Hematopoietic multipotent progenitor cell treated with erythropoietin and hydrocortisone succinate and interleukin-3 and kit ligand, for 17 days (in vitro differentiated cells): Measurements from ENCODE around the gene RABIF.
"Not testable (repeated sequence)": the region's sequence is repeated elsewhere in the genome, so short reads cannot be mapped to it uniquely, and the experiment has no call there.

ENCODE experiments used
- DNase-seq: peaks from one replicate; pipeline ENCODE4 v3.0.0-alpha.2; 2015; ENCODE audit warnings: low spot score

Gene RABIF

GRCh38 chr1:202888531-202889360 is at the start of gene RABIF:
RABIF (minus strand) TSS chr1:202889149; CDS start chr1:202889098, 51 bp downstream.
- peak; percentile 97 for DNase-seq

- DNase-seq: no peak
Observed at GRCh38 chr1:202938287-202938925, 49.5 kb upstream of the RABIF start.

GRCh38 chr1:202936409-202936808 is 47.5 kb upstream of the RABIF start:
- not testable (repeated sequence) for DNase-seq

GRCh38 chr1:202935844-202936243 is 46.9 kb upstream of the RABIF start:
- DNase-seq: no peak

GRCh38 chr1:202934755-202935154 is 45.8 kb upstream of the RABIF start:
- DNase-seq: no peak

- DNase-seq: no peak
Observed at GRCh38 chr1:202932476-202932875, 43.5 kb upstream of the RABIF start.

- DNase-seq: peak; percentile 98
Observed at GRCh38 chr1:202926581-202927491, 37.9 kb upstream of the RABIF start, which contains the start of gene KLHL12. KLHL12 (minus strand) TSS chr1:202927234; CDS start chr1:202925162, 2,072 bp downstream.

- no peak for DNase-seq
Observed at GRCh38 chr1:202923533-202923932, 34.6 kb upstream of the RABIF start.

- no peak for DNase-seq
Observed at GRCh38 chr1:202919615-202920014, 30.7 kb upstream of the RABIF start.

GRCh38 chr1:202915146-202915545 is 26.2 kb upstream of the RABIF start:
- no peak for DNase-seq

GRCh38 chr1:202912476-202912875 is 23.5 kb upstream of the RABIF start:
- not testable (repeated sequence) for DNase-seq

- no peak for DNase-seq
Observed at GRCh38 chr1:202909494-202909893, 20.5 kb upstream of the RABIF start.

- DNase-seq: no peak
Observed at GRCh38 chr1:202908998-202909397, 20.0 kb upstream of the RABIF start.

GRCh38 chr1:202905331-202905730 is 16.4 kb upstream of the RABIF start:
- DNase-seq: no peak

- DNase-seq: not testable (repeated sequence)
Observed at GRCh38 chr1:202903808-202904207, 14.9 kb upstream of the RABIF start.

GRCh38 chr1:202901555-202901954 is 12.6 kb upstream of the RABIF start:
- DNase-seq: no peak

GRCh38 chr1:202892501-202892900 is 3.6 kb upstream of the RABIF start:
- no peak for DNase-seq

GRCh38 chr1:202890392-202890791 is 1.4 kb upstream of the RABIF start:
- DNase-seq: no peak

GRCh38 chr1:202888221-202888530 is 773 bp downstream of the RABIF start:
- DNase-seq: no peak

GRCh38 chr1:202880961-202881460 is 7.9 kb downstream of the RABIF start:
- DNase-seq: no peak

GRCh38 chr1:202880062-202880461 is 8.9 kb downstream of the RABIF start:
- no peak for DNase-seq

GRCh38 chr1:202879128-202879527 is 9.8 kb downstream of the RABIF start:
- no peak for DNase-seq
